ENCODE data around the gene TEKT3. TPM values are rescaled to one million over a fixed set of nuclear protein-coding genes. Genes with fewer than 3 reads are reported as not detected.

Gene TEKT3
- total and polyA plus RNA-seq, 9 donors: 1.0 to 2.7 (median 1.1) TPM

Other genes with a start within 250 kb of the TEKT3 start
- 125 TPM for gene PMP22, start 76.3 kb downstream of the TEKT3 start, total RNA-seq
- 100 to 1,000 TPM; 183 to 256 (median 212) TPM for gene PMP22, start 76.3 kb downstream of the TEKT3 start, polyA plus RNA-seq (ENCODE audit: insufficient read depth in 1 of 8, insufficient read length in 8 of 8, low replicate concordance in 1 of 8)
- gene CDRT4, start 126.0 kb upstream of the TEKT3 start, total RNA-seq: 4.0 TPM
- gene CDRT4, start 126.0 kb upstream of the TEKT3 start, polyA plus RNA-seq (ENCODE audit: insufficient read depth in 1 of 8, insufficient read length in 8 of 8, low replicate concordance in 1 of 8): 1 to 10 TPM in 7 of 8 donors, under 1 TPM in 1; 0.57 to 7.8 (median 2.0) TPM
- 15.6 TPM for gene TVP23C, start 221.9 kb upstream of the TEKT3 start, total RNA-seq
- 10 to 100 TPM in 1 of 8 donors, 1 to 10 TPM in 7; 4.9 to 10.5 (median 9.2) TPM for gene TVP23C, start 221.9 kb upstream of the TEKT3 start, polyA plus RNA-seq (ENCODE audit: insufficient read depth in 1 of 8, insufficient read length in 8 of 8, low replicate concordance in 1 of 8)

Data from muscle of leg (tissue), 9 donors.